ENCODE data around the gene CPD.
"Not testable (repeated sequence)": the region's sequence is repeated elsewhere in the genome, so short reads cannot be mapped to it uniquely, and the experiment has no call there.

The CPD gene

DNA sequence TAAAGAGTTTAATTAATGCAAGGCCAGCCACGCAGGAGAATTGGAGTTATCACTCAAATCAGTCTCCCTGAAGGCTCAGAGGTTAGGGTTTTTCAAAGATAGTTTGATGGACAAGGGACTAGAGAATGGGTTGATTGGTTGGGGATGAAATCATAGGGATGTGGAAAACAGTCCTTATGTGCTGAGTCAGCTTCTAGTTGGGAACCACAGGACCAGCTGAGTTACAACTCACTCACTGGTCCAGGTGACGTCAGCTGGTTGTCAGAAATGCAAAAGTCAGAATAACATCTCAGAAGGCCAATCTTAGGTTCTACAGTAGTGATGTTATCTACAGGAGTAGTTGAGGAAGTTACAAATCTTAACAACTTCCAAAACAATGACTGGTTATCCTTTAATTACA is 47.6 kb downstream of the CPD start:
- DNase-seq = no peak

DNA sequence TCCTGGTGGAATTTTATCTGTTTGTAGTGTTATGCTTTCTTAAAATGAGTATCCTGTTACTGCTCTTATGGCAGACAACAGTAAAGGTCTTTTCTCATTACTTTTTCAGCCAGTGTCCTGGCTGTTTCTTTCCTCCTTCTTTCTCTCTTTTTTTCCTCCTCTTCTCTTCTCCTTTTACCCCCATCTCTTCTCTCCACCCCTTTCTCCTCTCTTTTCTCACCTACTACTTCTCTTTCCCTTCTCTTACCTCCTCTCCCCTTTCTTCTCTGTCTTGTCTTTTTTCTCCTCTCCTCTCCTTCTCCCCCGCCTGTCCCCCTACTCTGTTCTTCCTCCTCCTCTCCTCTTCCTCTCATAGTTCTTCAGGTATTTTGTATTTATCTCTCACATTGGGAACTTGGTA is 48.9 kb downstream of the CPD start:
- no peak for DNase-seq

DNA sequence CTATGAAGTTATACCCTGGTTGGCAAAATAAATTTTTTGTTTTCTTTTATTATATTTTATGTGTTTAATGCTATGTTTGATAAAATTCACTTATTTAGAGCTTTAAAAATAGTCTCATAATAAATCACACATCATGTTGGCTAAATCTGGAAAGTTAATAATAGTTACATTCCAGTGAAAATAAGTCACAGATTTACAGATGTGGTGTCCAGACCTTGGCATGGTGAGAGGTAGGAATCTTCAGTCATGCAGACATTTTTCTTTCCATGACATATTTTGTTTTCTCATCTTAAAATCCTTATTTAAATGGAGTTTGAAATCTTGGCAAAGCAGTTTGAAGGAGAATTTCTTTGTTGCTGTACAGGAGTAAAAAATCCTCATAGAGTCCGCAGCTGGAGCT is 50.4 kb downstream of the CPD start:
- no peak for DNase-seq

DNA sequence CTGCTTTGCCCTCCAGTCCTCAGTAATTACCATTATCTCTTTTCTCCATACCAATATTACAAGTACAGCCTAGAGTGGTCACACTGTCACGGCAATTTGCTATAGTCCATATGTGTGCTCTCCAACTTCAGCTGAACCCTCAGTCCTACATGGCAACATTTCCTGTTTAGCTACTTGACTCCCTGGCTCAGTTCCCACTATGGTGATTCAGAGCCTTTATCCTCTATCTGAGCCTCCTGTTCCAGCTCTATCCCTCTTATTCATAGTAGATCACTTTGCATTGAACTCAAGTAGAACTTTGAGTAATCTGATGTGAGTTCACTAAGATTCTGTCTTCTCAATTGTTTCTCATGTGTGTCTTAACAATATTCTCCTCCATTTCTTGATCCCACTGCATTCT is 54.8 kb downstream of the CPD start:
- DNase-seq = no peak

DNA sequence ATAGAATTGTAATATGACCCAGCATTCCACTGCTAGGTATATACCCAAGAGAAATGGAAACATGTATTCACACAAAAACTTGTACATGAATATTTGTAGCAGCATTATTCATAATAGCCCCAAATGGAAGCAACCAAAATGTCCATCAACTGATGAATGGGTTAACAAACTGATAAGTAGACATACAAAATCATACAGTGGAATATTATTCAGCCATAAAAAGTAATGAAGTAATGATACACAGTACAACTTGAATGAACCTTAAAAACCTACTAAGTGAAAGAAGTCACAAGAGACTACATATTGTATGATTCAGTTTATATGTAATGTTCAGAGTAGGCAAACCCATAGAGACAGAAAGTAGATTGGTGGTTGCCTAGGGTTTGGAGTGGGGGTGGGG is 58.0 kb downstream of the CPD start:
- DNase-seq = no peak

DNA sequence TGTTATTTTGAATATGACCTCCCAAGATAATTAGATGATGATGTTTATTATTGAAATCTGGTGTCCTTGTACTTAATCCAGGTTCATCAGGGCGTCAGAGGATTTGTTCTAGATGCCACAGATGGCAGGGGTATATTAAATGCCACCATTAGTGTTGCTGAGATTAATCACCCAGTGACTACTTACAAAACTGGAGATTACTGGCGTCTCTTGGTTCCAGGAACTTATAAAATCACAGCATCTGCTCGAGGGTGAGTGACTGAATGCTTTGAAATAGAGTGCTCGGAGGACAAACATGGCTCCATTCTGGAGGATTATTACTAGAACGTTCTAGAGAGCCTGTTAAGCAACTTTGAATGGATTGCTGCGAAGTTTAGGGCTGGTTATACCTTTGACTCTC is 65.0 kb downstream of the CPD start:
- no peak for DNase-seq

DNA sequence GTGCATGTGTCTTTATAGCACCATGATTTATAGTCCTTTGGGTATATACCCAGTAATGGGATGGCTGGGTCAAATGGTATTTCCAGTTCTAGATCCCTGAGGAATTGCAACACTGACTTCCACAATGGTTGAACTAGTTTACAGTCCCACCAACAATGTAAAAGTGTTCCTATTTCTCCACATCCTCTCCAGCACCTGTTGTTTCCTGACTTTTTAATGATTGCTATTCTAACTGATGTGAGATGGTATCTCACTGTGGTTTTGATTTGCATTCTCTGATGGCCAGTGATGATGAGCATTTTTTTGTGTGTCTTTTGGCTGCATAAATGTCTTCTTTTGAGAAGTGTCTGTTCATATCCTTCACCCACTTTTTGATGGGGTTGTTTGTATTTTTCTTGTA is 67.9 kb downstream of the CPD start:
- DNase-seq = not testable (repeated sequence)

DNA sequence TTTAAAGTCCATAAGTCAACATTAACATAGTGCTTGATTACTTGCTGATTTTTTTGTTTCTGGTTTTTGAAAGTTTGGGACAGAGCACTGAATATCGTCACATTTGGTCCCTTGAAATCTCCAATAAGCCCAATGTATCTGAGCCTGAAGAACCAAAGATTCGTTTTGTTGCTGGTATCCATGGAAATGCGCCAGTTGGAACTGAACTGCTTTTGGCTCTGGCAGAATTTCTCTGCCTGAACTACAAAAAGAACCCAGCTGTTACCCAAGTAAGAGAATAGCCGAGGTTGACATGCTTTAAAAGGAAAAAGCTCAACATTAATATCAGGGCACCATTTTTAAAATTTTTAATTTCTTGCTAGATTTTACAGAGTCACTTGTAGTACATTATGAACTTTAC is 70.8 kb downstream of the CPD start:
- no peak for DNase-seq

DNA sequence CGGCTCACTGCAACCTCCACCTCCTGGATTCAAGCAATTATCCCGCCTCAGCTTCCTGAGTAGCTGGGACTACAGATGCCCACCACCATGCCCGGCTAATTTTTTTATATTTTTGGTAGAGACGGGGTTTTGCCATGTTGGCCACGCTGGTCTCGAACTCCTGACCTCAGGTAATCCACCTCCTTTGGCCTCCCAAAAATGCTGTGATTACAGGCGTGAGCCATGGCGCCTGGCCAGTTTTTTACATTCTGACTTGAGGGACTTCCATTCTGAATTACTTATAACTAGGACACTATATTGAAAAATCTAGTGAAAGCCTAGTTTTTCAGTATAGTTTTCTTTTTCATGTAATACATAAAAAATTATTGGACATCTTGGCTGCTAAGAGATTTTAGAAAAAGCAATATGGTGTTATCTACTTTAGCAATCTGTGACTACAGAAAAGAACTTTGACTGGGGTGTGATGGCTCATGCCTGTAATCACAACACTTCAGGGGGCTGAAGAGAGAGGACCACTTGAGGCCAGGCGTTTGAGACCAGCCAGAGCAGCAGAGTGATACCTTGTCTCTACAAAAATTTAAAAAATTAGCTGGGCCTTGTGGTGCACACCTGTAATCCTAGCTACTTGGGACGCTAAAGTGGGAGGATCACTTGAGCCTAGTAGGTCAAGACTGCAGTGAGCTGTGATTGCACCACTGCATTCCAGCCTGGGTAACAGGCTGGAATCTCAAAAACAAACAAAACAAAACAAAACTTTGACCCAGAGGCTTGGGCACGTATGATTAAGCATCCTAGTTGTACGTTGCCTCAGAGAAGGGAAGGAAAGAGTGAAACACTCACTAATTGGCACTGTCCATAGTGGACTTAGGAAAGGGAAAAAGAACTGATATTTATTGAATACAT is 71.6 kb downstream of the CPD start:
- no peak for DNase-seq

DNA sequence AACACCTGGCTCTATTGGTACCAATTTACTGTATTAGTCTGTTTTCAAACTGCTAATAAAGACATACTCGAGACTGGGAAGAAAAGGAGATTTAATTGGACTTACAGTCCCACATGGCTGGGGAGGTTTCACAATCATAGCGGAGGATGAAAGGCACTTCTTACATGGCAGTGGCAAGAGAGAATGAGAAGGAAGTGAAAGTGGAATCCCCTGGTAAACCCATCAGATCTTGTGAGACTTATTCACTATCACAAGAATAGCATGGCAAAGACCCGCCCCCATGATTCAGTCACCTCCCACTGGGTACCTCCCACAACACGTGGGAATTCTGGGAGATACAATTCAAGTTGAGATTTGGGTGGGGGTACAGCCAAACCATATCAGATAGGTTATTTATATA is 75.9 kb downstream of the CPD start:
- no peak for DNase-seq

DNA sequence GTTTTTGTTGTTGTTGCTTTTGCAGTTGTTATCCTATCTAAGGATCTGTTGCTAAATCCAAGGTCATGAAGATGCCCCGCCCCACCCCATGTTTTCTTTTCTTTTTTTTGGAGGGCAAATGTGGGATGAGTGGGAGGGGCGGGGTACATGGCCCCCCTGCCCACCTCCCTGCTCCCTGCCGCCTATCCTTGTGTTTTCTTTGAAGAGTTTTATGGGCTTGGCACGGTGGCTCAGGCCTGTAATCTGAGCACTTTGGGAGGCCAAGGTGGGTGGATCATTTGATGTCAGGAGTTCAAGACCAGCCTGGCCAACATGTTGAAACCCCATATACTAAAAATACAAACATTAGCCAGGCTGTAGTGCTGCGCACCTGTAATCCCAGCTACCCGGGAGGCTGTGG is 79.6 kb downstream of the CPD start:
- DNase-seq = no peak

DNA sequence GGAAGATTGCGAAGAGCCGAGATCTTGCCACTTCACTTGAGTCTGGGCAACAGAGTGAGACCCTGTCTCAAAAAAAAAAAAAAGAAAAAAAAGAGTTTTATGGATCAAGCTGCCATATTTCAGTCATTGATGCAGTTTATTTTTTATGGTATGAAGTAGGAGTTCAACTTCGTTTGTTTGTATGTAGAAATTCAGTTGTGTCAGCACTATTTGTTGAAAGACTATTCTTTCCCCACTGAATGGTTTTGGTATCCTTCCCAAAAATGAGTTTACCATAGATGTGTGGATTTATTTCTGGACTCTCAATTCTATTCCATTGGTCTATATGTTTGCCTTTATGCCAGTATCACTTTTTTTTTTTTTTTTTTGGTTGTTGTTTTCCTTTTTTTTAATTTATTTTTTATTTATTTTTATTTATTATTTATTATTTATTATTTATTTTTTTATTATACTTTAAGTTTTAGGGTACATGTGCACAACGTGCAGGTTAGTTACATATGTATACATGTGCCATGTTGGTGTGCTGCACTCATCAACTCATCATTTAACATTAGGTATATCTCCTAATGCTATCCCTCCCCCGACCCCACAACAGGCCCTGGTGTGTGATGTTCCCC is 80.2 kb downstream of the CPD start:
- not testable (repeated sequence) for DNase-seq

DNA sequence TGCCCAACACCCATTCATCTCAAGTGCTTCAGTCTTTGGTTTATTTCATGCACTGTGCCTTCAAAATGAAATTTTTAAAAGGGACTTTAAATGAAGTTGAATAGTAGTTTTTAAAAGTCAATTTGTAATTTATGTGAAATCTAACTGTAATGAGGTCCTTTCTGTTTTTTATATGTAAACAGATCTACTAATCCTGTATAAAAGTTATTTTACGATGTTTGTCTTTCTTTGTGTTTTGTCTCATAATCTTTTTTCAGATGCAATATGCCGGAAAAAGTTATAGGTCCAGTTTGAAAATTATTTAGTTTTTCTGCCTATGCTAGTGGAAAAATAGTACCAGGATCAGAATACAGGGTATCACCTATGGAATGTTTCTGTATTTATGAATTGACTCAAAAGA is 89.7 kb downstream of the CPD start:
- no peak for DNase-seq

DNA sequence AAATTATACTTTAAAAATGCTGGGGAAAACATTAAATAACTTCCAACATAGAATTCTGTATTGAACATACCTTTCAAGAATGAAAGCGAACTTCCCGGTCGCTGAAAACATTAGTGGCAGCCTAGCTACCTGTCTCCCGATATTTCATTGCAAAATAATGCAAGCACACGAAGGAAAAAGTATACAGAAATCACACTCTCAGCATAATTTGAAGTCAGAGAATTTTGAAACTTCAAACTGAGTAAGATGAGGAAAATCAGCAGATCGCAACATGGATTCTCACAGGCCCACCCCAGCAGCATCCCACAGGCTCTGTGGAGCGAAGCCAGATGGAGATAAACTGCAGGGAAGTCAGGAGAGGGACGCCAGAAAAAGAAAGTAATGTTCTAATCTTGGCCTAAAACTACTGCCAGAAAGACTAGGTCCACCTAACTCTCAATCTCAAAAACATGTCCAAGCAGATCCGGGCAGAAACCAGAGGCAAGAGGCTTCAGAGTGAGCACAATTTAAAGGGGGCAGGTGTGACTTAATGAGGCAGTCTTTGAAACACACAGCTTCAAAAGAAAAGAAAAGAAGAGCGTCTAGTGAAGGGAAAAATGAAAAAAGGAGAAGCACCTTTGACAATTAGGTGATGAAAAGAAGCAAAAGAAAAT is 93.6 kb downstream of the CPD start:
- DNase-seq = no peak

DNA sequence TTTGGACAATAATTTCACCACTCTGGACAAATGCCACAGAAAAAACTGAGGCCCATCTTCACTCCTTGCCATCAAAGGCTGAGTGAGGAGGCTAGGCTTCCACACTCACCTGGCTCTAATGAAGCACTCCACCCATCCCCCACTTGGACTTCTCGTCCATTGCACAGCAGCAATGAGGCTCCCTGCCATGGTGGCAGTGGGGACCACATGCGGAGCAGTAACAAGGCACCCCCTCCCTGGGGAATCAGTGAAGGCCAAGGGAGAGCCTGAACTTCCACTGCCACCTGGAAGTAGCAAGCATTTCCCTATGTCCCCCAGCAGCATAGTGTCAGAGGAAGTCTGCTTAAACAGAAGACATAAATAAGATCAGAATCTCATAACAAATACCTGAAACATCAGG is 96.5 kb downstream of the CPD start:
- no peak for DNase-seq

DNA sequence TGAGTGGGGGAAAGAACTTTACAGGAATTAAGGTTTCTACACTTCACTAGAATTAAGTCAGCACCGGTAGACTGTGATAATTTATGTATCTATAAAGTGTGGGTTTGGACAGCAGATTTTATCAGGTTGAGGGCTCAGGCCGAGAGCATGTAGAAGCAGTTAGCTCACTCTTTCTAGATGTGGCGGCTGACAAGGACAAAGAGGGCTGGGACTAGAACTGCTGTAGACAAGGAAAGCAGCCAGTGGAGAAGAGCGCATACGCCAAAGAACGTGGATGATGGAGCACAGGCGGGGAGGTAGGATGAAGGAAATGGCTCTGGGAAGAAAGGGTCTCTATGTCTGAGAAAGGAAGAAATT is 98.0 kb downstream of the CPD start:
- DNase-seq = no peak

DNA sequence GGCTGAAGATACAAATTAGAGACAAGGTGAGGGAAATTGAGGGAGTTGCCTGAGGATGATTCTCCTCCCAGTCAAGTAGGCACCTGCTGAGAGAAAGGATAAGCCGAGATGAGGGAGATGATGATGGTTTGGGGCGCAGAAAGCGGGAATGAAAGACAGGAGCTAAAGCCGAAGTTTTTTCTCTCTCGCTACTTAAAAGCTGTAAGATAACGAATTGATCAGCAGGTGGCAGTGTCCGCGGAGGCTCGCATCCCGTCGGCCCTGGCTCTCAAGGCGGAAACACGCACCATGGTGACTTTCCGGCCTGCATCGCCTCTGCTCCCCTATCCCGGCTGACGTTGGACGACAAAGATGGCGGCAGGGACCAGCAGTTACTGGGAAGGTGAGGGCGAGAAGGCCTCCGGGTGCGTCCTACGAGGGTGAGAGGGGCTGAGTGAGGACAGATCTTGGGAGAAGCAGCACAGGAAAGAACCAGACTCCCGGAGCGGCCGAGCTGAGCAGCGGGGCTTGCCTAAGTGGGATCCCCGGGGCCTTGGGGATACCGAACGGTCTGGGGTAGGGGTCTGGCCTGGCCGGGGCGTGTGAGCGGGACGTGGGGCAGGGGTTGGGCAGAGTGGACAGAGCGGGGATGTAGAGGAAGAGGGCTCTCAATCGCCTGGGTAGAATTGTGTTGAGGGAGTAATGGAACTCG is 98.5 kb downstream of the CPD start, which contains the start of gene GOSR1:
GOSR1 (plus strand) TSS at position 326 of the 691 bp plus-strand sequence; CDS start at position 352, 26 bp downstream.
- peak; percentile 84 for DNase-seq

DNA sequence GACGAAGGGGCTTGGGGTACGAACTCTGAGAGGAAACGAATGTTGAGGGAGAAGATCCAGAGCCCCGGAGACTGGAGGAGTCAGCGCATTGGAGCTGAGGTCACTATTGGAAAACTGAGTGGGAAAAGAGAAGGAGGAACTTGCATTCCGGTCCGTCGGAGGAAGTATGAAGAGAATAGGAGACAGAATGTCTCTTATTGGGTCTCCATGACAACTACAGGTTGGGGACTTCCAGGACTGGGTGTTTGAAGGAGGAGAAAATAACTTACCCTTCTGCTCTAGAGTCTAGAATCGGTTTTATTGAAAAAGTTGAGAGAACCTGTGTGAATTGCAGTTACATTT is 99.0 kb downstream of the CPD start:
- DNase-seq = no peak

DNA sequence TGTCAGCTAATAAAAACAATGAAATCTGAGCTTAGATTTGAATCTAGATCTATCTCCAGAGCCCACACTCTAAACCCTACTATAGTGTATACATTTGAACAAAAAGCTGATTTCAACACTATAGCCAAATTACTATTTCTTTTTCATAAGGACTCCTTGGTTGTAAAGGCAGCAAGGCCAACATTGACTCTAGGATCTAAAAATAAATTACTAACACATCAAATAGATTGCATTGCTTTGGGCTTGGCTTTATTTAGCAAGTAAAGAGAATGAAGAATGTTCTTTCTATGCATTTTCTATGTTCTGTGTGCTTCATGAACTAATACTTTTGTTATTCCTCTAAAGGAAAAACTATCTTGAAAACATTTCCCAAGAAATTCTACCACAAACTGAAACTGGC is 103.8 kb downstream of the CPD start:
- DNase-seq = no peak

DNA sequence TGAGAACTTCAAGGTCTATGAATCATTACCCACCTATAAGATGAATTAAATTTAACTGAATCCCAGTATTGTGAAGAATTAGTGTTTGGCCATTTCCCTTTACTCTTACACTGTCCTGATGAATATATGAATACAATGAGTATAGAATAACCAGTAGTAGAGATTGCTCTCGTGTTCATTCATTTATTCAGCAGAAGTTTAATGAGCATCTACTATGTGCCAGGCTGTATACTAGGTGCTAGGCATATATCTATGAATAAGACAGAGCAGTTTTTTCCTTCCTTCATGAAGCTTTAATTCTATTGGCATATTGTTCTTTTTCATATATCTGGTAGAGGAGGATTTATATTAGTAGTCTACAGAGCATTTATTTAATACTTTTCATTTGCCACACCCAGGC is 104.4 kb downstream of the CPD start:
- no peak for DNase-seq

DNA sequence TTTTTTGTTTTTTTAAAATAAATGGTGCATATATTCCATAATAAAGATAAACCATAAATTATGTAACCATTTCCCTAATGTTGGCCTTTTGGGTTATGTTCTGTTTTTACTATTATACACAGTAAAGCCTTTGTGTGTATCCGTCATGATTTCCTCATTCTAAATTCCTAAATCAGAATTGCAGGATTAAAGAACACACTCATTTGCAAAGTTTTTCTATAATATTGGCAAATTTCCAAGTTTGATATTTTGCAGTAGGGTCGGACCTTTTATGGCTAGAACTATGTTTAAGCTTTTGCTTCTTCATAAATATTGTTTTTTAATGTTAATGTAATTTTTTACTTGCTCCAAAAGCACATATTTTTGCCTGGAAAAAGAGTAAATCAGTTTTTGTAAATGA is 115.1 kb downstream of the CPD start:
- no peak for DNase-seq

DNA sequence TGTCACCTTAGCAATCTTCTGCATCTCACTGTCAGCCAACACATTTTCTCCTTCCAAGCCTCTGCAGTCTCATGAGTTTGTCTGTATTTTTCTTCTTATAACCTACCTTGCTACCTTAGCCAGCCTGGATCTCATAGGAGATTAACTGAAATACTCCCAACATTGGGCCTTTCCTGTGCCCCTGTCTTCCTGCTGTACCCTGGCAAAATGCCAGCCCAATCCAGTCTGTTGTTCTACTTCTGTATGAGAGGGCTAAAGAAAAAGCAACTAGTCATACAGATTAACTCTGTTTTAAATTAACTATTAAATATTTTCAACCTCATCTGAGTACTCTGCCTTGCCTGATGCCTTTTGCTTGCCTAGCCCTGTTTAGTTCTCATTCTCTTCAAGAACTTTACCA is 116.9 kb downstream of the CPD start:
- no peak for DNase-seq

DNA sequence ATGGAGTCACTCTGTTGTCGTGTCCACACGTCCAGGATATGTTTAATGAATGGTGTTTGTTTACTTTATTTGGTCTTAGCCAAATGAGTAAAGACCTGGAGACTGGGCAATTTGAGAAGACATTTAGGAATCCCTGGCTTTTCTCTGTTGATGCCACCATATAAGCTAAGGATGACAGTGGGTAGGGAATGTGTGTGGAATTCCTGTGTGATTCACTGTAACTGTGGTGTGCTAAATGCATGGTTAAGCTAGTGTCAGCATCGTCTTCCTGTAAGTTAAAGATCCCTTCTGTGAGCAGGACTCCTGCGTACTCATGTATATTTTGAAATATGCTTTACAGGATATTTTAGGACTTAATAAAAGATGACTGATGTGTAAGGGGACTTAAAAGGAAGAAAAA is 124.8 kb downstream of the CPD start:
- DNase-seq = no peak
